Activated CD8-positive, alpha-beta T cell treated with anti-CD3 and anti-CD28 coated beads, Interleukin-2, amount 10 ng/mL, durations not matched to agents 7 days and 5 days (primary cell): ENCODE data around the gene PLEKHH2. TPM values are rescaled to one million over a fixed set of nuclear protein-coding genes. Genes with fewer than 3 reads are reported as not detected.
"Not testable (repeated sequence)": the region's sequence is repeated elsewhere in the genome, so short reads cannot be mapped to it uniquely, and the experiment has no call there.

ENCODE experiments used
- ATAC-seq: fragments of 150-1000 bp; cut with Tn5 transposase; one replicate; pipeline ENCODE4 v1.10.0; 2021; ENCODE audit warnings: moderate library complexity
- CTCF ChIA-PET: fragments of 350-600 bp; sonication (Branson Sonifier 250); formaldehyde crosslinking; loops from one replicate; lab custom pipeline; 2021; ENCODE audit warnings: antibody characterized with exemption; lab: Charles Lee
- POLR2A ChIA-PET: fragments of 350-600 bp; sonication (Branson Sonifier 250); formaldehyde crosslinking; loops from one replicate; lab custom pipeline; 2021; ENCODE audit warnings: antibody characterized with exemption; lab: Charles Lee
- DNase-seq: peaks from one replicate; pipeline ENCODE4 v3.0.0-alpha.2; 2020
- H3K27ac Mint-ChIP-seq: one replicate; pipeline ENCODE4 v1.8.0; 2021; ENCODE audit warnings: mild to moderate bottlenecking, mixed read lengths
- H3K27me3 Mint-ChIP-seq: one replicate; pipeline ENCODE4 v1.8.0; 2021; ENCODE audit warnings: low read depth, mixed read lengths
- H3K36me3 Mint-ChIP-seq: one replicate; pipeline ENCODE4 v1.8.0; 2021; ENCODE audit warnings: low read depth, mixed read lengths
- H3K4me1 Mint-ChIP-seq: one replicate; pipeline ENCODE4 v1.8.0; 2021; ENCODE audit warnings: low read depth, mixed read lengths
- H3K4me3 Mint-ChIP-seq: one replicate; pipeline ENCODE4 v1.8.0; 2021; ENCODE audit warnings: mild to moderate bottlenecking, mixed read lengths
- H3K9me3 Mint-ChIP-seq: one replicate; pipeline ENCODE4 v1.8.0; 2022; ENCODE audit warnings: mixed read lengths; ENCODE audit not compliant: insufficient read depth
- total RNA-seq, 2 experiments: library from RNA; stranded (reverse); gene quantifications; one replicate each; pipeline ENCODE4 v1.2.3, GENCODE V29; 2021

PLEKHH2 gene
- total RNA-seq, 2 experiments from 2014 or later, result 0.32 to 0.57 TPM

DNA sequence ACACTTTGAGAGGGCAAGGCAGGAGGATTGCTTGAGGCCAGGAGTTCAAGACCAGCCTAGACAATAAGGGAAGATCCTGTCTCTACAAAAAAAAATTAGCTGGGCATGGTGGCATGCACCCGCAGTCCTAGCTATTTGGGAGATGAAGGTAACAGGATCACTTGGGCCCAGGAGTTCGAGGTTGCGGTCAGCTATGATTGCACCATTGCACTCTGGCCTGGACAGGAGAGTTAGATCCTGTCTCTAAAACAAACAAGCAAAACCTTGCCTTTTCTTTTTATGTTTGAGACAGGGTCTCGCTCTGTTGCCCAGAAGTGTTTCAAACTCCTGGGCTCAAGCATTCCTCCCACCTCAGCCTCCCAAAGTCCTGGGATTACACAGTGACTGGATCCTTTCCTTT is 26.7 kb upstream of the PLEKHH2 start:
- Mint-ChIP-seq H3K4me3 (no peak overlapping the region), H3K4me1 (no peaks in the 10 kb centered on the region), H3K36me3 (no peaks in the 10 kb centered on the region), H3K9me3 (no peaks in the 10 kb centered on the region), H3K27me3 (peaks cover 10% of the 10 kb centered on the region), H3K27ac (no peak overlapping the region)
- ChIA-PET POLR2A (no interaction called here), CTCF (interaction anchor here (1.1 to 2.7 kb wide), 4 partner anchors 13 to 126 kb away, joined by 4 to 25 read pairs (median 4); partner anchors contain the start of gene THADA)
- ATAC-seq (no peak), DNase-seq (no peak)

DNA sequence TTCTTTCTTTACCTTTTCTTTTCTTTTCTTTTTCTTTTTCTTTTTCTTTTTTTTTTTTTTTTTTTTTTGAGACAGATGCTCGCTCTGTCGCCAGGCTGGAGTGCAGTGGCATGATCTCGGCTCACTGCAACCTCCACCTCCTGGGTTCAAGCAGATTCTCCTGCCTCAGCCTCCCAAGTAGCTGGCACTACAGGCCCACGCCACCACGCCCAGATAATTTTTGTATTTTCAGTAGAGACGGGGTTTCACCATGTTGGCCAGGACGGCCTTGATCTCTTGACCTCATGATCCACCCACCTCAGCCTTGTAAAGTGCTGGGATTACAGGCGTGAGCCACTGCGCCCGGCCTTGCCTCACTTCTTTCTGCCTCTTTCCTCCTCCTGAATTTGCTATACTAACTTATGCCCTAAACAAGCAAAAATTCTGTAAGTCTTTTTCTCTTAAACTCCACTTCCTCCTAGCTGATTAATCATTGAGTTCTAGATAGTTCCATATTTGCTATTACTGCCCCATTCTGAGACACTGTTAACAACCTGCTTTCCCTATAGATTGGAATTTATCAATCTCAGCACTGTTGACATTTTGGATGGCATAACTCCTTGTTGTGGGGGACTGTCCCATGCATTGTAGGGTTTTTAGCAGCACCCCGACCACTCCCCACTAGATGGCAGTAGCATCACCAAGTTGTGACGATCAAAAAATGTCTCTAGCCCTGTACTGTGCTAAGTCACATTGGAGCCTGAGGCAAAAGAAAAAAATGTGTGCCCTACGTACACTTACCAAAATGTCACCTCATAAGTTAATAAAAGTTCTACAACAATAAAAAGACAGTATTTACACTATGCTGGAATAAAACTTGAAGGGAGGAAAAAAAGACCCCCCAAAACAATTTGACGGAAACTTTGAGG is 24.8 kb upstream of the PLEKHH2 start:
- no peak overlapping the region for H3K4me3 Mint-ChIP-seq
- H3K27ac Mint-ChIP-seq, result no peak overlapping the region
- CTCF ChIA-PET, result interaction anchor here (0.8 to 2.4 kb wide), 7 partner anchors 9 to 784 kb away, joined by 3 to 8 read pairs (median 3); partner anchors contain the start of gene PLEKHH2
- no peaks in the 10 kb centered on the region for H3K4me1 Mint-ChIP-seq
- peak; percentile 78 for DNase-seq
- no peaks in the 10 kb centered on the region for H3K36me3 Mint-ChIP-seq
- H3K9me3 Mint-ChIP-seq, result no peaks in the 10 kb centered on the region
- ATAC-seq, result peak; percentile 88
- H3K27me3 Mint-ChIP-seq, result peaks cover 8% of the 10 kb centered on the region
- POLR2A ChIA-PET, result no interaction called here

DNA sequence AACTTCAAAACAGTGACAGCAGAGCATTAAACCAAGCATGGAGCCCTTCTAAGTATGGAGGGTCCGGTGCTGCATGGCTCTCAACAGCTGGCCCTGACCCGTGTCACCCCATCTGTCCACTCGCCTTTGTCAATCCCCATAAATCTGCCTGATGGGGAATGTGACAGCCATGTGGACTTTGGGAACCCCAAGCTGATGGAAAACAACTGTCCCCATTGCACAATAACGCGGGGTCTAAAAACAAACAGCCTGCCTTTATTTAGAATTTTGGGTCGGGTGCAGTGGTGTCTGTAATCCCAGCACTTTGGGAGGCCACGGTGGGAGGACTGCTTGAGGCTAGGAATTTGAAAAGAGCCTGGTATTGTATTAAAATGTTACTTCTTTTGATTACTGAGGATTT is 24.1 kb upstream of the PLEKHH2 start:
- CTCF ChIA-PET, result interaction anchor here (0.6 to 2.4 kb wide), 5 partner anchors 23 to 53 kb away, joined by 3 to 8 read pairs (median 4); partner anchors contain the start of gene PLEKHH2

DNA sequence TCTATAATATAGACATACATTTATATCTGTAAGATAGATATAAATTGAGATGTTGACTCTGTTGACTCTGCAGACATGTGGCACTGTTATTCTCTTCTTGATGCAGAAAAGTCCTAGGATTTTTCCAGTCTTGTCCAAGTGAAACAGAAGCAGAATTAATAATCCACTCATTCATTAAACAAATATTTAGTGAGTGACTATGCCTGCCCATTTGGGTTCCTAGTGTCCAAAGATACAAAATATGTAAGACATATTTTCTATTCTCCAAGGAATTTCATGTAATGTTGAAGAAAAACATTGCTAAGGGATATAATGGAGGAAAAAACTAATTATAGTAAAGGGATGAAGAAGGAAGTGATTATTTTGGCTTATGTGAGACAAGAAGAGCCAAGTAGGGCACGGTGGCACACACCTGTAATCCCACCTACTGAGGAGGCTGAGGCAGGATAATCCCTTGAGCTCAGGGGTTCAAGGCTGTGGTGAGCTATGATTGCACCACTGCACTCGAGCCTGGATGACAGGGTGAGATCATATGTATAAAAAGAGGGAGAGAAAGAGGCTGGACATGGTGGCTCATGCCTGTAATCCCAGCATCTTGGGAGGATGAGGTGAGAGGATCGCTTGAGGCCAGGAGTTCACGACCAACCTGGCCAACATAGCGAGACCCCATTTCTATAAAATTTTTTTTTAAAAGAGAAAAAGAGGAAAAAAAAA is 19.9 kb upstream of the PLEKHH2 start:
- Mint-ChIP-seq H3K36me3 (no peaks in the 10 kb centered on the region), H3K4me3 (no peak overlapping the region), H3K4me1 (no peaks in the 10 kb centered on the region), H3K27ac (no peak overlapping the region), H3K9me3 (no peaks in the 10 kb centered on the region), H3K27me3 (peaks cover 8% of the 10 kb centered on the region)
- DNase-seq (no peak), ATAC-seq (no peak)
- ChIA-PET POLR2A (no interaction called here), CTCF (no interaction called here)

More for the DNA sequence above, 24.1 kb upstream of the PLEKHH2 start:
- no peaks in the 10 kb centered on the region for H3K9me3 Mint-ChIP-seq
- POLR2A ChIA-PET, result interaction anchor here (0.5 kb wide), 1 partner anchor 129 kb away, joined by 3 read pairs; no protein-coding TSS in a partner anchor
- H3K27me3 Mint-ChIP-seq, result peaks cover 4% of the 10 kb centered on the region
- no peaks in the 10 kb centered on the region for H3K36me3 Mint-ChIP-seq
- DNase-seq (peak; percentile 17), ATAC-seq (no peak)
- no peak overlapping the region for H3K27ac Mint-ChIP-seq
- no peak overlapping the region for H3K4me3 Mint-ChIP-seq
- no peaks in the 10 kb centered on the region for H3K4me1 Mint-ChIP-seq

DNA sequence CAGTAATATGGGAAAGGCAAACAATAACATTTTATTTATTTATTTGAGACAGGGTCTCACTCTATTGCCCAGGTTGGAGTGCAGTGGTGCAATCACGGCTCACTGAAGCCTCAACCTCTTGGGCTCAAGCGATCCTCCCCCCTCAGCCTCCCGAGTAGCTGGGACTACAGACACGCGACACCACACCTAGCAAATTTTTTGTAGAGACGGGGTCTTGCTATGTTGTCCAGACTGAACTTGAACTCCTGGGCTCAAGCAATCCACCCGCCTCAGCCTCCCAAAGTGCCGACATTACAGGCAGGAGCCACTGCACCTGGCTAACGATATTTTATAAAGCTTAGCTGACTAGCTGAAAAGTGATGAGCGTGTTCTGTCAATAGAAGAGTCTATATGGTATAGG is 17.5 kb upstream of the PLEKHH2 start:
- CTCF ChIA-PET, result interaction anchor here (0.8 kb wide), 1 partner anchor 442 kb away, joined by 3 read pairs; no protein-coding TSS in a partner anchor
- ATAC-seq, result no peak
- H3K36me3 Mint-ChIP-seq, result no peaks in the 10 kb centered on the region
- no peaks in the 10 kb centered on the region for H3K4me1 Mint-ChIP-seq
- POLR2A ChIA-PET, result no interaction called here
- no peak for DNase-seq
- H3K27ac Mint-ChIP-seq, result no peak overlapping the region
- H3K27me3 Mint-ChIP-seq, result peaks cover 12% of the 10 kb centered on the region
- H3K9me3 Mint-ChIP-seq, result no peaks in the 10 kb centered on the region
- H3K4me3 Mint-ChIP-seq, result no peak overlapping the region

DNA sequence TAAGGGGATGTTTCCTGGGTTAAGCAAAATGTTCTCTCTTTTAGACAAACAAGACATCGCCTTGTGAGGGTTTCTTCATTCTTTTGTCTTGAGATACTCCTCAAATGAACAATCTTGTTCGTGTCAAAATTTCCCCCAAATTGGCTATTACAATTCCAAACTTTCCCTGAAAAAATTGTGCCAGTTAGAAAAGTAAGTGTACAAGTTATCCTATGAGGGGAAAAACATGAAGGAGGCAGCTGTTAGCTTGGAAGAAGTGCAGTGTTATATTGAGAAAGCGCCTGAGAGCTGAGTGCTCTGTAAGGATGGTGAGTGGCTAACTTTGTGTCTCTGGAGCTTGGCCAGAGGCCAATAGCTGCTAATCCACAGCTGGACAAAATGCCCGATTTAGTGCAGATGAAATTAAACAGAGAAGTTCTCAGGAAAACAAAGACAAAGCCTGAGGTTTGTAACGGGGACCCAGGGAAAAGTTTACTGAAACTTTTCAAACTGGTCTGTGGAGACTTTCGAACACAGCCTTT is 14.1 kb upstream of the PLEKHH2 start:
- CTCF ChIA-PET, result no interaction called here

DNA sequence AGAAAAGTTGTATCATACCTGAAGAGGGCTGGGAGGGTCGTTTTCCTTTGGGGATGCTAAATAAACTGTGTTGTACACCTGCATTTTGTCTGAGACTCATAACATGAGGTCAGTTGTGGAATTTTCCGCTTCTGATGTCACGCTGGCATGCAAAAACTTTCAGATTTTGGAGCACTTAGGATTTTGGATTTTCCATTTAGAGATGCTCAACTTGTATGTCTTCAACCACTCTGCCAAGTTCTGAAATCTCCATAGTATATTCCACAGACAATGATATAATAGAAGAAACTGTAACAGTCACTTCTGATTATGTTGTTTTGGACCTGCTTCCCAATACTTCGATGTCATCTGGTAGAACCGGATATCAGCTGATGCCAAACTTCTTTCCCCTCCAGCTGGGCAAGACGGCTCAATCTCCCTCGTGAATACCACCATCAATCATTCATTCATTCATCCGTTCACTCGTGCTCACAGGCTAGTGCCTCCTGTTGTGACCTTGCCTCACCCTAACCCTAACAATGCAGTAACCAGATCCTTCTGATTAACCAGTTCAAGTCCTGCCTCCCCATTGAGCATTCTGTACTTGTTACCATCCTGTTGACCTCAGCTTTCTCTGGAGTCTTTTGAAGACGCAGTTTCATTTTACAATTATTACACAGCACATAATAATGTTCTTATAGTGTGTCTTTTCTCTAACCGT is 5.3 kb upstream of the PLEKHH2 start:
- no peaks in the 10 kb centered on the region for H3K36me3 Mint-ChIP-seq
- ChIA-PET CTCF (no interaction called here), POLR2A (no interaction called here)
- H3K27me3 Mint-ChIP-seq, result peaks cover 57% of the 10 kb centered on the region
- ATAC-seq (no peak), DNase-seq (no peak)
- no peak overlapping the region for H3K27ac Mint-ChIP-seq
- peaks cover 8% of the 10 kb centered on the region for H3K4me1 Mint-ChIP-seq
- no peaks in the 10 kb centered on the region for H3K9me3 Mint-ChIP-seq
- H3K4me3 Mint-ChIP-seq, result no peak overlapping the region

More for the DNA sequence above, 14.1 kb upstream of the PLEKHH2 start:
- DNase-seq (no peak), ATAC-seq (no peak)
- Mint-ChIP-seq H3K27ac (no peak overlapping the region), H3K27me3 (peaks cover 13% of the 10 kb centered on the region), H3K4me3 (no peak overlapping the region), H3K4me1 (no peaks in the 10 kb centered on the region), H3K9me3 (no peaks in the 10 kb centered on the region), H3K36me3 (no peaks in the 10 kb centered on the region)
- POLR2A ChIA-PET, result no interaction called here

DNA sequence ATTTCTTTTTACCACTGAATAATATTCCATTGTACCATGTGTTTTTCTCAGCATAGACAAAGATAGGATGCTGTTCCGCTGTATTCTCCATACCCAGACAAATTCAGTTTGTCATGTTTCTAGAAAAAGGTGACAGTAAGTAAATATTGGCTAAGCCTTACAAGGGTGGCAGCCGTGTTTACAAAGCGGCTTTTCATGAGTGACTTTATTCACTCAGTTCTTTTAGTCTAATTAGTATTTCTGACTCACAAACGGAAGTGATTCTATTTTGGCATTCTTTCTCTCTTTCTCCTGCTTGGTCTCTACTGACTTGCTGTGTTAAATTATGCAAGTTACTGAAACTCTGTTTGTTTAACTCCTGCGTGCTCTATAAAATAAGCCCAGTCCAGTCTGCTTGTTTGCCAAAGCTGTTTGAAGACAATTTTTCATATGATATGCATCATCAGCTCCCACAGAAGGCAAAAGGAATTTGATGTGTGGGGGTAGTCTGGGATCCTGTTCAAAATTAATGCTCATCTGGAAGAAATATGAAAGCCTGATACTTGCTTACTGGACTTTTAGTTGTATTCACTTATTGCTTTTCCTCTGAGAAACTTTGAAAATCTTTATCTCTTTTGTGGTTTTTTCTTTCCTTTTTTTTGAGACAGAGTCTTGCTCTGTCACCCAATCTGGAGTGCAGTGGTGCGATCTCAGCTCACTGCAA is 2.3 kb upstream of the PLEKHH2 start:
- H3K4me1 Mint-ChIP-seq, result peaks cover 13% of the 10 kb centered on the region
- no peak overlapping the region for H3K4me3 Mint-ChIP-seq
- no peaks in the 10 kb centered on the region for H3K9me3 Mint-ChIP-seq
- no peak overlapping the region for H3K27ac Mint-ChIP-seq
- no peak for DNase-seq
- H3K27me3 Mint-ChIP-seq, result peaks cover 59% of the 10 kb centered on the region
- no peak for ATAC-seq
- CTCF ChIA-PET, result no interaction called here
- H3K36me3 Mint-ChIP-seq, result no peaks in the 10 kb centered on the region
- POLR2A ChIA-PET, result no interaction called here

DNA sequence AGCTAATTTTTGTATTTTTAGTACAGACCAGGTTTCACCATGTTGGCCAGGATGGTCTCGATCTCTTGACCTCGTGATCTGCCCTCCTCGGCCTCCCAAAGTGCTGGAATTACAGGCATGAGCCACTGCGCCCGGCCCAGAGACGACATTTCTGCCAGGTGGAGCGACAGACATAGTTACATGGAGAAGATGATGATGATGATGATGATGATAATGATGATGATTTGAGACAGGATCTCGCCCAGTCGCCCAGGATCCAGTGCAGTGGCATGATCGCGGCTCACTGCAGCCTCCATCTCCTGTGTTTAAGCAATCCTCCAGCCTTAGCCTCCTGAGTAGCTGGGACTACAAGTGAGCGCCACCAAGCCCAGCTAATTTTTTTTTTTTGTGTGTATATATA is 907 bp upstream of the PLEKHH2 start:
- not testable (repeated sequence) for DNase-seq, H3K27ac Mint-ChIP-seq, H3K9me3 Mint-ChIP-seq, H3K36me3 Mint-ChIP-seq, ATAC-seq
- H3K4me3 Mint-ChIP-seq, result peak overlapping the region; percentile 41
- H3K4me1 Mint-ChIP-seq, result peaks cover 13% of the 10 kb centered on the region
- ChIA-PET CTCF (interaction anchor here (0.6 to 1.1 kb wide), 2 partner anchors 23 to 407 kb away, joined by 3 to 5 read pairs; no protein-coding TSS in a partner anchor), POLR2A (interaction anchor here (0.6 kb wide), 3 partner anchors 12 to 524 kb away, joined by 3 to 4 read pairs (median 4); no protein-coding TSS in a partner anchor)
- peaks cover 50% of the 10 kb centered on the region for H3K27me3 Mint-ChIP-seq

DNA sequence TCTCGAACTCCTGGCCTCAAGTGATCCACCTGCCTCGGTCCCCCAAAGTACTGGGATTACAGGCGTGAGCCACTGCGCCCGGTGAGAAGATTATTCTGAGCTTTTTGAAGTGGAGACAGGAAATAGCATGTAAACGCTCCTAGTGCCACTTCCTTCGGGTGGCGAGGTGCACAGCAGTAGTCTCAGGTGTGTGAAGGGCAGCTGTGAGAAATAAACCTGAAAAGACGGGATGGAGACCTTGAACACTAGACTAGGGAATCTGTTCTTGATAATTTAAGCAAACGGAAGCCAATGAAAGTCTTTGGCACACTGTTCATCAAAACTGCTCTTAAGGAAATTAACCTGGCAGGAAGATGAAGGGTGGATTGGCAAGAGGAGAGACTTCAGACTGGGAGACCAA is 439 bp upstream of the PLEKHH2 start:
- Mint-ChIP-seq H3K9me3 (no peaks in the 10 kb centered on the region), H3K27me3 (peaks cover 47% of the 10 kb centered on the region), H3K4me1 (peaks cover 13% of the 10 kb centered on the region), H3K4me3 (peak overlapping the region; percentile 80), H3K27ac (peak overlapping the region; percentile 44), H3K36me3 (no peaks in the 10 kb centered on the region)
- DNase-seq, result peak; percentile 32
- POLR2A ChIA-PET, result interaction anchor here (0.6 to 1.0 kb wide), 4 partner anchors 11 to 524 kb away, joined by 3 to 4 read pairs (median 4); partner anchors contain the start of gene THADA
- ATAC-seq, result peak; percentile 43
- CTCF ChIA-PET, result interaction anchor here (1.0 to 1.1 kb wide), 4 partner anchors 23 to 407 kb away, joined by 3 to 5 read pairs (median 3); no protein-coding TSS in a partner anchor
